IMR-90 (cell line): Measurements from ENCODE around the gene STAT6. TPM values are rescaled to one million over a fixed set of nuclear protein-coding genes. Genes with fewer than 3 reads are reported as not detected.

ENCODE experiments used
- ATAC-seq: fragments of 200-7000 bp; cut with Tn5 transposase; 2 replicates; pipeline ENCODE4 v1.9.1; 2020; ENCODE audit warnings: low read depth, mild to moderate bottlenecking, moderate library complexity
- BruUV-seq: library from RNA; stranded (reverse); fragments of 400-500 nt; replicated peaks from 2 replicates; lab custom pipeline; 2021; lab: Mats Ljungman, UMichigan
- CTCF ChIA-PET: fragments of 300-600 bp; formaldehyde crosslinking; extraction: SDS; loops from one replicate; lab custom pipeline; 2021; ENCODE audit warnings: antibody characterized with exemption; lab: Yijun Ruan, JAX
- POLR2A ChIA-PET: fragments of 300-600 bp; sonication (Branson Sonifier 250); formaldehyde crosslinking; loops from one replicate; lab custom pipeline; 2022; ENCODE audit warnings: antibody characterized with exemption; ENCODE audit not compliant: unreplicated experiment; lab: Charles Lee
- DNase-seq: peaks from one replicate; pipeline ENCODE4 v3.0.0; 2013
- H2AFZ ChIP-seq: replicated peaks from 2 replicates; pipeline ENCODE3; 2013; ENCODE audit warnings: low read length, mild to moderate bottlenecking; ENCODE audit not compliant: poor library complexity
- H2AK5ac ChIP-seq: 2 replicates; pipeline ENCODE4 v1.6.1; 2013; ENCODE audit warnings: low read depth, low read length, inconsistent platforms
- H2AK9ac ChIP-seq: replicated peaks from 2 replicates; pipeline ENCODE3; 2013; ENCODE audit warnings: mild to moderate bottlenecking, low read depth, low read length, moderate library complexity; ENCODE audit not compliant: poor library complexity
- H2BK120ac ChIP-seq: 2 replicates; pipeline ENCODE4 v1.6.1; 2013; ENCODE audit warnings: low read depth, low read length, inconsistent platforms
- H2BK15ac ChIP-seq: 3 replicates; pipeline ENCODE4 v1.6.1; 2013; ENCODE audit warnings: low read depth, low read length, inconsistent platforms
- H2BK20ac ChIP-seq: 2 replicates; pipeline ENCODE4 v1.6.1; 2013; ENCODE audit warnings: low read depth, mild to moderate bottlenecking, inconsistent platforms, low read length, moderate library complexity
- H2BK5ac ChIP-seq: 2 replicates; pipeline ENCODE4 v1.6.1; 2013; ENCODE audit warnings: mild to moderate bottlenecking, low read depth, low read length, inconsistent platforms; ENCODE audit not compliant: poor library complexity, severe bottlenecking
- H3K14ac ChIP-seq: replicated peaks from 2 replicates; pipeline ENCODE4 v1.6.1; 2013; ENCODE audit warnings: low read depth, low read length, inconsistent platforms
- H3K18ac ChIP-seq: 2 replicates; pipeline ENCODE4 v1.6.1; 2013; ENCODE audit warnings: low read depth, low read length, control low read depth
- H3K23ac ChIP-seq: 2 replicates; pipeline ENCODE4 v1.6.1; 2013; ENCODE audit warnings: low read depth, low read length, inconsistent platforms
- H3K27ac ChIP-seq: 2 replicates; pipeline ENCODE4 v1.5.1; 2013; ENCODE audit warnings: mild to moderate bottlenecking, control low read depth, low read length; ENCODE audit not compliant: insufficient read depth
- H3K27me3 ChIP-seq: 2 replicates; pipeline ENCODE4 v1.6.1; 2013; ENCODE audit warnings: low read length; ENCODE audit not compliant: control insufficient read depth, insufficient read depth
- H3K36me3 ChIP-seq: 2 replicates; pipeline ENCODE4 v1.6.1; 2013; ENCODE audit warnings: low read length, mixed read lengths; ENCODE audit not compliant: control insufficient read depth, insufficient read depth
- H3K4ac ChIP-seq: 2 replicates; pipeline ENCODE4 v1.6.1; 2013; ENCODE audit warnings: low read depth, low read length, inconsistent platforms
- H3K4me1 ChIP-seq: 2 replicates; pipeline ENCODE4 v1.6.1; 2013; ENCODE audit warnings: low read length, mixed read lengths; ENCODE audit not compliant: control insufficient read depth, insufficient read depth
- H3K4me2 ChIP-seq: 2 replicates; pipeline ENCODE4 v1.6.1; 2013; ENCODE audit warnings: low read depth, mild to moderate bottlenecking, control low read depth, low read length, moderate library complexity
- H3K4me3 ChIP-seq: 2 replicates; pipeline ENCODE4 v1.5.1; 2013; ENCODE audit warnings: low read depth, mild to moderate bottlenecking, control low read depth, low read length, moderate library complexity; ENCODE audit not compliant: insufficient read depth
- H3K56ac ChIP-seq: 2 replicates; pipeline ENCODE4 v1.6.1; 2013; ENCODE audit warnings: low read length, inconsistent platforms; ENCODE audit not compliant: insufficient read depth; ENCODE audit errors: extremely low read depth
- H3K79me1 ChIP-seq, 2 experiments: 2 replicates each; pipeline ENCODE4 v1.6.1; 2013; ENCODE audit warnings: low read length in 2 of 2, inconsistent platforms in 1 of 2, low read depth in 1 of 2
- H3K9ac ChIP-seq: 2 replicates; pipeline ENCODE4 v1.6.1; 2013; ENCODE audit warnings: low read depth, low read length, control low read depth
- H3K9me1 ChIP-seq: 2 replicates; pipeline ENCODE4 v1.6.1; 2013; ENCODE audit warnings: low read length, inconsistent platforms; ENCODE audit not compliant: insufficient read depth
- H3K9me3 ChIP-seq: 2 replicates; pipeline ENCODE4 v1.6.1; 2013; ENCODE audit warnings: low read length; ENCODE audit not compliant: control insufficient read depth, insufficient read depth
- H4K20me1 ChIP-seq: 2 replicates; pipeline ENCODE4 v1.6.1; 2013; ENCODE audit warnings: low read length, inconsistent platforms; ENCODE audit not compliant: insufficient read depth
- H4K5ac ChIP-seq: 2 replicates; pipeline ENCODE4 v1.6.1; 2013; ENCODE audit warnings: mild to moderate bottlenecking, low read depth, low read length, control low read depth
- H4K8ac ChIP-seq, 2 experiments: 2 replicates each; pipeline ENCODE4 v1.6.1; 2013; ENCODE audit warnings: low read depth in 2 of 2, low read length in 2 of 2, control low read depth in 1 of 2, inconsistent platforms in 1 of 2
- H4K91ac ChIP-seq: 2 replicates; pipeline ENCODE4 v1.6.1; 2013; ENCODE audit warnings: low read depth, low read length, inconsistent platforms; ENCODE audit not compliant: insufficient read depth
- BHLHE40 ChIP-seq: fragments of 150-350 bp; IDR thresholded peaks from 2 replicates; pipeline ENCODE4 v1.6.1; 2016; ENCODE audit warnings: mild to moderate bottlenecking, low read depth, low read length
- CHD1 ChIP-seq: IDR thresholded peaks from 2 replicates; pipeline ENCODE4 v1.6.1; 2012; ENCODE audit warnings: low read depth, low read length, improper control_type of control experiment
- FOS ChIP-seq: fragments of 150-350 bp; IDR thresholded peaks from 2 replicates; pipeline ENCODE4 v1.6.1; 2016; ENCODE audit warnings: low read depth, low read length
- MAFK ChIP-seq: IDR thresholded peaks from 2 replicates; pipeline ENCODE4 v1.6.1; 2012; ENCODE audit warnings: low read depth, low read length, improper control_type of control experiment
- MAZ ChIP-seq: IDR thresholded peaks from 2 replicates; pipeline ENCODE4 v1.6.1; 2012; ENCODE audit warnings: low read depth, mild to moderate bottlenecking, low read length, improper control_type of control experiment, moderate library complexity, borderline replicate concordance
- MXI1 ChIP-seq: IDR thresholded peaks from 2 replicates; pipeline ENCODE4 v1.6.1; 2012; ENCODE audit warnings: low read depth, mild to moderate bottlenecking, low read length, moderate library complexity, borderline replicate concordance
- POLR2A ChIP-seq: IDR thresholded peaks from 2 replicates; pipeline ENCODE4 v1.6.1; 2012; ENCODE audit warnings: mild to moderate bottlenecking, low read depth, low read length
- RAD21 ChIP-seq: IDR thresholded peaks from 2 replicates; pipeline ENCODE4 v1.6.1; 2012; ENCODE audit warnings: low read length, improper control_type of control experiment
- RCOR1 ChIP-seq: IDR thresholded peaks from 2 replicates; pipeline ENCODE4 v1.6.1; 2012; ENCODE audit warnings: mild to moderate bottlenecking, low read length, improper control_type of control experiment; ENCODE audit not compliant: insufficient replicate concordance
- RFX5 ChIP-seq: IDR thresholded peaks from 2 replicates; pipeline ENCODE4 v1.8.0; 2012; ENCODE audit warnings: low read depth, mild to moderate bottlenecking, low read length, moderate library complexity
- SMC3 ChIP-seq: fragments of 150-350 bp; IDR thresholded peaks from 2 replicates; pipeline ENCODE4 v1.6.1; 2016; ENCODE audit warnings: low read depth, mild to moderate bottlenecking, antibody characterized with exemption, low read length, moderate library complexity
- WGBS, 2 experiments: methylation state at CpG; one replicate each; pipeline versions ENCODE4 v1.1.5 to v1.1.7; 2013; ENCODE audit warnings: missing lambda C conversion rate in 2 of 2; ENCODE audit not compliant: insufficient read length in 1 of 2; ENCODE audit errors: extremely low coverage in 2 of 2; 5-methylcytosine and 5-hydroxymethylcytosine counted together
- dilution Hi-C: fragments of 300-500 bp; cut with HindIII; formaldehyde crosslinking; loops from one replicate; pipeline ENCODE4 v1.14.3; 2018; ENCODE audit warnings: low sequenced_read_pairs; ENCODE audit not compliant: unreplicated experiment
- in situ Hi-C: fragments of 300-500 bp; cut with MboI; formaldehyde crosslinking; loops from 3 replicates; pipeline ENCODE4 v1.14.3; 2019; ENCODE audit warnings: low sequenced_read_pairs, inconsistent platforms, mixed read lengths
- intact Hi-C: fragments of 100-400 bp; cut with micrococcal nuclease; formaldehyde crosslinking; loops from 2 replicates; pipeline ENCODE4 v1.10.0; 2022
- polyA plus RNA-seq, 3 experiments: library from polyadenylated mRNA; depleted of rRNA; stranded (reverse); fragments of >200 nt; gene quantifications; 2 replicates each; pipeline ENCODE4 v1.2.3, GENCODE V29; 2012; ENCODE audit warnings: low replicate concordance in 1 of 3
- total RNA-seq: library from RNA; depleted of rRNA; stranded (reverse); fragments of >200 nt; gene quantifications from 2 replicates; pipeline ENCODE4 v1.2.3, GENCODE V29; 2012
- TF ChIP-seq, protein P1 (sequence below): fragments of 150-350 bp; IDR thresholded peaks from 2 replicates; pipeline ENCODE4 v1.6.1; 2016; ENCODE audit warnings: low read depth, mild to moderate bottlenecking, low read length, moderate library complexity, borderline replicate concordance
- TF ChIP-seq, protein P2 (sequence below): fragments of 150-350 bp; IDR thresholded peaks from 2 replicates; pipeline ENCODE4 v1.6.1; 2017; ENCODE audit warnings: mild to moderate bottlenecking, antibody characterized with exemption, low read length, low read depth
- TF ChIP-seq, protein P3 (sequence below): conservative IDR thresholded peaks from 2 replicates; pipeline ENCODE4 v1.5.1; 2012; ENCODE audit warnings: mild to moderate bottlenecking, low read depth, low read length, improper control_type of control experiment

Gene STAT6
- total and polyA plus RNA-seq, 2 of the 4 experiments (the other 2 are of a cell fraction): 43.4 to 96.9 TPM

DNA sequence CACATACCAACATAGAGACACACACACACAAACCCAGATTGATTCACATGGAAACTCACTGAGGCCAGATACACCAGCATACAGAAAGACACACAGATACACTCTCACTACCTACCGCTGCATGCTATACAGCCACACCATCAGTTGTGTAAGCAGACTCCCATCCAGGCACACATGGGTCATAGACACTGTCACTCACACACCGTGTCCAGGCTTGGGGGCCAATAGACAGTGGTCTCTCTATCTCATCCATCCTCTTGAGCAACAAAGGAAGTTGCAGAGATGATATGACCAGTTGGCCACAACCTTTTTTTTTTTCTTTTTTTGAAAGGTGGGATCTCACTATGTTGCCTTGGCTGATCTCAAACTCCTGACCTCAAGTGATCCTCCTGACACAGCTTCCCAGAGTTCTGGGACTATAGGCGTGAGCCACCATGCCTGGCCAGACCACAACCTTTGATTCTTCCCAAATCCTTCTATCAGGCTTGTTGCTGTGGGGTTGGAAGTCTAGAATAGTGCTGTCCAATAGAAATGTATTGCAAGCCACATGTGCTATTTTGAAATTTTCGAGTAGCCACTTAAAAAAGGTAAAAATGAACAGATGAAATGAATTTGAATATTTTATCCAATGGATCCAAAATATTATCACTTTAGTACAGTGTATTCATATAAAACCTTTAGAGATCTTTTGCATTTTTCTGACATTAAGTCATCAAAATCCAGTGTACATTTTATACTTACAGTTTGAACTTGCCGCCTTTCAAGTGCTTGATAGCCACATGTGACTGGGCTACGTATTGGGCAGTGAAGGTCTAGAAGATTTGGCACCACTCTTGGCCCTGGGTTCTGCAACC is 28.9 kb upstream of the STAT6 start:
- Histone ChIP-seq H3K79me1 (peaks cover 62 to 95% of the 10 kb centered on the region in 2 experiments), H4K5ac (no peak overlapping the region), H3K9me3 (no peaks in the 10 kb centered on the region), H2AFZ (no peak overlapping the region), H3K27me3 (no peaks in the 10 kb centered on the region), H3K27ac (no peak overlapping the region; the same call in 1 of the 2 replicates), H2BK15ac (no peak overlapping the region), H3K56ac (no peak overlapping the region), H3K4me2 (no peak overlapping the region), H3K36me3 (peaks cover 67% of the 10 kb centered on the region), H3K4ac (no peak overlapping the region), H3K23ac (peak overlapping the region; percentile 30; the same call in 1 of the 2 replicates), H3K9me1 (peaks cover 33% of the 10 kb centered on the region), H2BK20ac (no peak overlapping the region), H3K4me3 (no peak overlapping the region), H2AK5ac (no peak overlapping the region), H4K20me1 (peaks cover 89% of the 10 kb centered on the region), H2BK120ac (no peak overlapping the region), H3K18ac (no peak overlapping the region), H2AK9ac (no peak overlapping the region), H4K8ac (no peak overlapping the region), H4K91ac (no peak overlapping the region), H3K4me1 (peaks cover 44% of the 10 kb centered on the region), H2BK5ac (peak overlapping the region; percentile 43), H3K14ac (no peak overlapping the region), H3K9ac (no peak overlapping the region)
- BruUV-seq: no TSS peak
- in situ Hi-C loops (no loop called here), dilution Hi-C loops (no loop called here), intact Hi-C loops (no loop called here)
- DNase-seq (peak; percentile 69), ATAC-seq (peak; percentile 6; the same call in 1 of the 2 replicates)
- ChIA-PET CTCF (no interaction called here), POLR2A (no interaction called here)
- 90% methylated on average over 2 of the region's 6 CpGs; no CpG with 5 or more reads in 1 of the 2 experiments for WGBS, 2 experiments
- TF ChIP-seq MAZ (no peak), RFX5 (no peak), RCOR1 (no peak), MXI1 (0 out of 2 replicates have a peak, but pooled peaks have one; percentile 22), POLR2A (no peak), MAFK (no peak), RAD21 (no peak), CHD1 (no peak), BHLHE40 (no peak), SMC3 (no peak), FOS (no peak)
- TF ChIP-seq, protein P1, sequence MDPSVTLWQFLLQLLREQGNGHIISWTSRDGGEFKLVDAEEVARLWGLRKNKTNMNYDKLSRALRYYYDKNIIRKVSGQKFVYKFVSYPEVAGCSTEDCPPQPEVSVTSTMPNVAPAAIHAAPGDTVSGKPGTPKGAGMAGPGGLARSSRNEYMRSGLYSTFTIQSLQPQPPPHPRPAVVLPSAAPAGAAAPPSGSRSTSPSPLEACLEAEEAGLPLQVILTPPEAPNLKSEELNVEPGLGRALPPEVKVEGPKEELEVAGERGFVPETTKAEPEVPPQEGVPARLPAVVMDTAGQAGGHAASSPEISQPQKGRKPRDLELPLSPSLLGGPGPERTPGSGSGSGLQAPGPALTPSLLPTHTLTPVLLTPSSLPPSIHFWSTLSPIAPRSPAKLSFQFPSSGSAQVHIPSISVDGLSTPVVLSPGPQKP: no peak
- TF ChIP-seq, protein P2, sequence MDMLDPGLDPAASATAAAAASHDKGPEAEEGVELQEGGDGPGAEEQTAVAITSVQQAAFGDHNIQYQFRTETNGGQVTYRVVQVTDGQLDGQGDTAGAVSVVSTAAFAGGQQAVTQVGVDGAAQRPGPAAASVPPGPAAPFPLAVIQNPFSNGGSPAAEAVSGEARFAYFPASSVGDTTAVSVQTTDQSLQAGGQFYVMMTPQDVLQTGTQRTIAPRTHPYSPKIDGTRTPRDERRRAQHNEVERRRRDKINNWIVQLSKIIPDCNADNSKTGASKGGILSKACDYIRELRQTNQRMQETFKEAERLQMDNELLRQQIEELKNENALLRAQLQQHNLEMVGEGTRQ: peak; percentile 63; the same call in 1 of the 2 replicates
- TF ChIP-seq, protein P3, sequence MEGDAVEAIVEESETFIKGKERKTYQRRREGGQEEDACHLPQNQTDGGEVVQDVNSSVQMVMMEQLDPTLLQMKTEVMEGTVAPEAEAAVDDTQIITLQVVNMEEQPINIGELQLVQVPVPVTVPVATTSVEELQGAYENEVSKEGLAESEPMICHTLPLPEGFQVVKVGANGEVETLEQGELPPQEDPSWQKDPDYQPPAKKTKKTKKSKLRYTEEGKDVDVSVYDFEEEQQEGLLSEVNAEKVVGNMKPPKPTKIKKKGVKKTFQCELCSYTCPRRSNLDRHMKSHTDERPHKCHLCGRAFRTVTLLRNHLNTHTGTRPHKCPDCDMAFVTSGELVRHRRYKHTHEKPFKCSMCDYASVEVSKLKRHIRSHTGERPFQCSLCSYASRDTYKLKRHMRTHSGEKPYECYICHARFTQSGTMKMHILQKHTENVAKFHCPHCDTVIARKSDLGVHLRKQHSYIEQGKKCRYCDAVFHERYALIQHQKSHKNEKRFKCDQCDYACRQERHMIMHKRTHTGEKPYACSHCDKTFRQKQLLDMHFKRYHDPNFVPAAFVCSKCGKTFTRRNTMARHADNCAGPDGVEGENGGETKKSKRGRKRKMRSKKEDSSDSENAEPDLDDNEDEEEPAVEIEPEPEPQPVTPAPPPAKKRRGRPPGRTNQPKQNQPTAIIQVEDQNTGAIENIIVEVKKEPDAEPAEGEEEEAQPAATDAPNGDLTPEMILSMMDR: no peak
